ENCODE data around the gene TP53RK.
"Not testable (repeated sequence)": the region's sequence is repeated elsewhere in the genome, so short reads cannot be mapped to it uniquely, and the experiment has no call there.

Gene TP53RK

GRCh38 chr20:46682063-46682821 lies 7.0 kb downstream of the TP53RK start:
- no peak for DNase-seq

DNA sequence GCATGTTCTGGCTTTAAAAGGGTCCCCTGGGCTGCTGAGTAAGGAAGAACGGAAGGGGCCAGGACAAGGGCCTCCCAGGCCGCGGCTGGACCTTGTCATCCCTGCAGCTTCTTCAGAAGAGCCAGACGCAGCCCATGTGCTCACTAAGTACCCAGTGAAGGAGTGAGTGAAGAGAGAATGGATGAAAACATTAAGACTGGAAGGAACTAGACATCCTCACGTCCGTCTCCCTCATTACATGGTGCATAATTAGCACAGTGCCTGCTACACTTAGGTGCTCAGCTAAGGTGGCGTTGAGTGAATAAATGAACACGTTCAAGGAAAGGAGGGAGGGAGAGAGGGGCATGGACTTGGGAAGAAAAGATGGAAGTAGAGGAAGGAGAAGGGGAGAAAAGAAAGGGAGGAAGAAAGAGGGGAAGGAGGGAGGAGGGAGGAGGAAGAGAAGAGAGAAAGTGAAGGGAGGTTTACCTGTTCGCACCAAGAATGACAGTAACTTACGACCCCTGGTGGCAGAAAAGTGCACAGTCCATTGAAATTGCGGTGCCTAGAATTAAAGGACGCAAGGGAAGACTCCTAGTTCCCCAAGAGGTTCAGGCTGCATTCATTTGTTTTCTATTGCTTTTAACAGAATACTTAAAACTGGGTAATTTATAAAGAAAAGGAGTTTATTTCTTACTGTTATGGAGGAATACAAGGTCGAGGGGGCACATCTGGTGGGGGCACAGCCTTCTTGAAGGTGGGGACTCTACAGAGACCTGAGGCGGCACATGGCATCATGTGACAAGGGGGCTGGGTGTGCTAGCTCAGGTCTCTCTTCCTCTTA lies 8.0 kb downstream of the TP53RK start:
- no peak for DNase-seq

DNA sequence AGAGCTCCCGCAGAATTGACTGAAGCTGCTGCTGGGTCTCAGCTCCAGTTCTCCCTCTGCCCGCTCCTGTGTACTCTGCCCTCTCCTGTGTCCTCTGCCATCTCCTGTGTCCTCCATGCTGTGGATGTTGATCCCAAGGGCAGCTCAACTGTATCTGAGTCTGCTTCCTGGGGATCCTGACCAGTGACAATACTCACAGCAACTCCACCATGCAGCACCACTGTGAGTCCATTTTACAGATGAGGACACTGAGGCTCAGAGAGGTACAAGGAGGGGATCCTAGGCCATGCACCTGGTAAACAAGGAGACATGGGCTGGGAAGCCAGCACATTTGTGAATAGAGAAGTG lies 8.6 kb downstream of the TP53RK start:
- no peak for DNase-seq

- DNase-seq, result no peak
Observed at GRCh38 chr20:46678516-46678915, 10.7 kb downstream of the TP53RK start.

DNA sequence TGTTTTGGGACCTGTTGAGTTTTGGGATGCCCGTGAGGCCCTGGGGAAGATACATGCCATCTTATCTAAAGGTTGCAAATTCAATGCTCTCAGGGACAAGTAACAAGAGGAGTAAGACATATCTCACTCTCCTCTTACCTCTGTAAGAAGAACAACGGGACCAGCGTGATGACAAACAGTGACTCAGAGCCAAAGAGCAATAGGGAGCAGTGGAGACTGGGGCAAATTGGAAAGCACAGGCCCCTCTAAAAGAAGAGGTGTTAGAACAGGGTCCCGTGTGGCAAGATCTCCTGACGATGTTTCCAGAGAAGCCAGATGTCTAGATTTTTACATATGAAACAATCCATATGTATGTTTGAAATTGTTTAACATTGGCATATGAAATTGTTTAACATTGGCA lies 11.6 kb downstream of the TP53RK start:
- DNase-seq, result no peak

GRCh38 chr20:46676649-46677316 lies 12.5 kb downstream of the TP53RK start:
- not testable (repeated sequence) for DNase-seq

GRCh38 chr20:46674253-46675083 lies 14.8 kb downstream of the TP53RK start:
- no peak for DNase-seq

DNA sequence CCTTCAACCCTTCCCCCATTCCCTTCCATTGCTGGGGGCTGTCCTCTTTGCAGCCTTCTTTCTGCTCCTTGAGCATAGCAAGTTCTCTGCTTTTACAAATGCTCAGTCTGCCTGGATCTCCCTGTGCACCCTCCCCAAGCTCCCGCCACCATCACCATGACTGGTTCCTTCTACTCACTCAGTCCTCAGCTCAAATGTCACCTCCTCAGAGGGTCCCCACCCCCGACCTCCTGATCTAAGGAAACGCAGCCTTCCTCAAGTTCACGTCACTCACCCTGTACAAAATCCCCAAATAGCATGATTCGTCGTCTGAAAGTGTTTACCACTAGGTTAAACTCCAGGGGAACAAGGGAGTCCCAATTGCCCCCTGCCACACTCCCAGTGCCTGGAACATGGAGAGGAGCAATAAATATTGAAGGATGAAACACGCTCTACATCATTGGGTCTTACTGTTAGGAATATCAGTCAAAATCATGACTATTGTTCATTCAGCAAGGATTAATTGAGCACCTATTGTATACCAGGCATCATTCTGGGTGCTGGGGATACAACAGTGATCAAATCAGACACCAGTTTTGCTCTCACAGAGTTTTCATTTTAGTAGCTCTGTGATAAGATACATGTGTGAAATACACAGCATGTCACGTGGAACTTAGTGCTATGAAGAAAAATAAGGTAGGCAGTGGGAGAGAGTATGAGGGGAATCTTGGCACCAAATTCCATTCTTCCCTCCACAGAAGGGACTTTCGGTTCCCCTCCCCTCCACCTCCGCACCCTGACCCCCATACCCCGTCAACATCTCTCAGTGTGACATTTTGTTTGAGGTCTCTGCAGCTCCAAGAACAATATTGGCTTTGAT lies 15.6 kb downstream of the TP53RK start:
- DNase-seq, result no peak

DNA sequence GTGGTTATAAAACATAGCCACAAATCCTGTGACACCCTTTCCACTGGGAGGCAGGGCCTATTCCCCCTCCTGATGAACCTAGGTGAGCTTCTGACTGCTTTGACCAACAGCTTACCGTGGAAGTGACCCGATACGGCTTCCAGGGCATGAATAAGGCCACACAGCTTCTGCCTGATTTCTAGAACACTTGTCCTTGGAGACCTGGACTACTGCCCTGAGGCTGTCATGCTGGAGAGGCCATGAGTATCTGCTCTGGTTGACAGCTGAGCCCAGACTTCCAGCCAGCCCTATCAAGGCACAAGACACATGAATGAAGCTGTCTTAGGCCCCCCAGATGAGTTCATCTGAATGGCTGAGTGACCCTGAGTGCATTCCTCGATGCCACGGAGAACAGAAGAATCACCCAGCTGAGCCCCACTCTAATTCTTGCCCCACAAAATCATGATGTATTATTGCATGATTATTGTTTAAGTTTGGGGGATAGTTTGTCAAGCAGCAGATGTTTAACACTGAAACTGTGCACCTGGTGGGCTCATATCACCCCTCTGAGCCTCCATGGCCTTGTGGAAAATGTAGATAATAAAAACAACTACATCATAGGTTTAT lies 16.6 kb downstream of the TP53RK start:
- DNase-seq, result no peak

DNA sequence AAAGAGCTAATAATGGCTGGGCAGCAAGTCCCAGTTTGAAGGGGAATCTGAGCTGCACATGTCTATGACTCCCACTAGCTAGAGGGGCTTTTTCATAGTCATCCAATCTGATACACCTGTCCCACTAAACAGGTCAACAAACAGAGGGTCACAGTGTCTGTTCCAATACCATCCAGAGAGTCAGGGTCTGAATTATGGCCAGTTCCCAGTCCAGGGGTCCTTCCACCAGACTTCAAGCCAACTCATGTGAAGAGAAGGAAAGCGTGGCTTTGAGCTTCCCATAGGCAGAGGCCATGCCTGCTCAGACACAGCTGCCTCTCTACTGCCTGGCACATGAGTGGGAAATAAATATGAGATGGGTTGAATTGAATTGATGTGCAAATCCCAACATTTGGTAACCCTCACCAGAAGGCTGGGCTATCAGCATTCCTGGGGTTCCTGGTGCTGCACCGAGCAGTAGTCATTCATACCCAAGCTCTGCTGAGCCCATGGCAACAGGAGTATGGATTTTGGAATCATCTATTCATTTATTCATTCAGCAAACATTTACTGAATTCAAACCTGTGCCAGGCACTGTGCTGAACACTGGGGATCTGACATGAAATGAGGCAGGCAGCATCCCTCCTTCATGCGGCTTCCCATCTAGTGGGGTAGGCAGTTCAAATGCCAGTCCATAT lies 17.2 kb downstream of the TP53RK start:
- no peak for DNase-seq

DNA sequence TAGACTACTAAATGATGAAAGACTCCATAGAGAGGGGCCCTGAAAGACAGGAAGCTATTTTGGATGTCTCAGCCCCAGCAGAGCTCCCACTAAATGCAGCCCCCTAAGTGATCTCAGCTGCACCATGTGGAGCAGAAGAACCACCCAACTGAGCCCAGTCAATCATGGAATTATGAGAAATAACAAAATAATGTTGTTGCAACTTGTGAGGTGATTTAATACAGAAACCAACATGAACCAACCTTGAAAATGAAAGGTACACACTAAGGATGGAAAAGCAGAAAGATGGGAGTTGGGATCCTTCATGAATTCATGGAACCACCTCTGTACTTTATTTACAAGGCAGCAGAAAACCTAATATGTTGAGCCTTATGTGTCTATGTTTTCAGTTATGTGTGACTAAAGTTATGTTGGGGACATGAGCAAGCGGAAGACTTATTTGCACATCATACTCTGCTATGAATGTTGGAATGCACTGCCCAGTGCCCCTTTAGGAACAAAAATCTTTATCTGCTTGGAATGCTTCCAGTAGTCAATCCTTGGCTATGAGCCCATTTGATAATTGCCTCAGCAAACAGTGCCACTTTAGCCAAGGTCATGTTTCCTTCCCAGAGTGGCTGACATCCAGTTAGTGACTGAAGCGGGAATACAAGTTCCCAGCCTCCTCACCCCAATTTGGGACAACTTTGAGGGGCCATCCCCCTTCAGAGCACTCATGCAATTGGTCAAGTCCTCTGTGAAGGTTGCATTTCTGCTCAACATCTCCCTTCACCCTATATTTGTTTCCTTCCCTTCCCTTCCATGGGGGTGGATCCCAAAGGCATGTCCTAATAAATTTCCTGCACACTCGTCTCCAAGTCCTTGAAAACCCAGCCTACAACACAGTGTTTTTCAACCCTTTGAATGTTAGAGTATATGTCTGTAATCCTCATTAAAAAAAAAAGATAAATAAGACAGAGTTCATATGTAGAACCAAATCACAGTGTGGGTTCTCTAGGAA lies 18.4 kb downstream of the TP53RK start:
- no peak for DNase-seq

DNA sequence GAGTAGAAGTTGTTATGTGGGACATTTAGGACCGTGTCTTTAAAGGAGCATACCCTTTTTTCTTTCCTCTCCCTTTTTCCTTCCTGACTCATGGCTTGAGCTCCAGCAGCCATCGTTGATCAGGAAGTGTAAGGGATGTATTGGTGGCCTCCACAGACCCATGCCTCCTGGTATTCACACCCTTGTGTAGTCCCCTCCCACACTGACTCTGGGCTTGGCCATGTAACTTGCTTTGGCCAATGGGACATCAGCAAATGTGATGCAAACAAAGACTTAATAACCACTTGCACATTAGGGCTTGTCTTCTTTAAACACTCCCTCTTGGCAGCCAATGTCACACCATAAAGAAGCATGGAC lies 19.0 kb downstream of the TP53RK start:
- no peak for DNase-seq

- no peak for DNase-seq
Observed at GRCh38 chr20:46666818-46667515, 22.3 kb downstream of the TP53RK start.

- no peak for DNase-seq
Observed at GRCh38 chr20:46666306-46666705, 22.9 kb downstream of the TP53RK start.

- no peak for DNase-seq
Observed at GRCh38 chr20:46665602-46666001, 23.6 kb downstream of the TP53RK start.

DNA sequence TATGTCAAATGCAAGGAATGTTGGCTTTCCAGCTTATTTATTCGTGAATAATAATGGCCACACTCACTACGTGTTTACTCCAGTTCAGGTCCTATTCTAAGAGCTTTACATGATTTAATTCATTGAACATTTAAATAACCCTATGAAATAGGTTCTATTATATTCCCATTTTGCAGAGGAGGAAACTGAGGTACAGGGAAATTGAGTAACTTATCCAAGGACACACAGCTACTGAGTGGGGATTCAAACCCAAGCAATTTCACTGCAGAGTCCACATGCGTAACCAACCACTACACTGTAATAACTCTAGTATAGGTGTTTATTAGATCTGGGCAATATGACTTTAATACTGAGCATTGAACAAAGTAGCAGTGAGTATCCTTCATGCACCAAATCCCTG lies 25.7 kb downstream of the TP53RK start:
- DNase-seq, result no peak

- DNase-seq, result no peak
Observed at GRCh38 chr20:46661659-46662058, 27.6 kb downstream of the TP53RK start.

- no peak for DNase-seq
Observed at GRCh38 chr20:46660487-46660886, 28.8 kb downstream of the TP53RK start.

DNA sequence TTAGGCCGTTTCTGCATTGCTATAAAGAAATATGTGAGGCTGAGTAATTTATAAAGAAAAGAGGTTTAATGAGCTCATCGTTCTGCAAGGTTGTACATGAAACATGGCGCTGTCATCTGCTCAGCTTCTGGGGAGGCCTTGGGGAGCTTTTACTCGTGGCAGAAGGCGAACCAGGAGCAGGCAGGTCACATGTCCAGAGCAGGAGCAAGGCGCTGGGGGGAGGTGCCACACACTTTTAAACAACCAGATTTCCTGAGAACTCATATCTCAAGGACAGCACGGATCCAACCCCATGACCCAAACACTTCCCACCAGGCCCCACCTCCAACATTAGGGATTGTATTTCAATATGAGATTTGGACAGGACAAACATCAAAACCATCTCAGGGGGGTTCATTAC lies 31.6 kb downstream of the TP53RK start:
- DNase-seq, result no peak
